ENCODE data around the gene CERS3.

DNA sequence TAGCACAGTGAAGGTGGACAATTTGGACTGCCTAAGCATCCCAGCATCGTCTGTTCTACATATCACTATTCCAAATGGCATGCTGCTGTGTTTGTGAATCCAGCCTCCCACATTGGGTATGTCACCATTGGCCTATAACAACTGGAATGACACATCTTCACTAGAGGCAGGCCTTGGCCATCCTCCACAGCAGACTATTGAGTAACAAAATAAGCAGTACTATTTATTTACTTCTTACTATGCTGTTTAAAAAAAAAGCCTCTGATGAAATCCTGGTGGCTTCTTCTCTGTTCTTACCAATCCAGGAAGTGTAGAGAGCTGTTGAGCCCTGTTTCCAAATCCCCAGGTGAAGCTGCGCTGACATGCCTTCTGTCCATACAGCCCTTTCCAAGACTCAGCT, 30.6 kb upstream of the CERS3 start:
- TF ChIP-seq TAF1 (IDR thresholded peaks at IDR 0.05; ENCODE audit: borderline replicate concordance, low read depth, low read length) (no peak), POLR2A (IDR thresholded peaks at IDR 0.05; ENCODE audit: low read depth, low read length) (no peak)

Measured in GM12892 (cell line).